OCI-M1 (cell line): Measurements from ENCODE around the gene RPS6KA2.

Experiments
- DNase-seq: peaks from one replicate; lab custom pipeline; 2025; lab: John Stamatoyannopoulos, UW

The RPS6KA2 gene

GRCh38 chr6:166501246-166501645 is 125.8 kb downstream of the RPS6KA2 start:
- no peak for DNase-seq

DNA sequence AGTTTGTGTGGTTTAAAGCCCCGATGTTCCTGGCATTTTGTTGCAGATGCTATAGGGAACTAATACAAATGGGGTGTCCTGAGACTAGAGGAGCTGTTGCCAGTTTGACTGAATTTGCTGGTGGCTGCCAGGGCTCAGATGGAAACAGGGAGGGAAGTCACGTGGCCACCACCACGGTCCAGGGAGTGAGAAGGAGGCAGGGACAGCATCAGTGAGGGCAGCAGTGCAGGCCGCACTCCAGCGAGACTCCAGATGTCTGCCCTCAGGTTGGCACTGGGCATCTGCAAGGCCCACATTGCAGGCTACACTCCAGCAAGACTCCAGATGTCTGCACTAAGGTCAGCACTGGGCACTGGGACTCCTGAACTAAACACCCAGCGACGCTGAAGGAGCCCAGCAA is 126.8 kb downstream of the RPS6KA2 start:
- DNase-seq: no peak

GRCh38 chr6:166499350-166500163 is 127.5 kb downstream of the RPS6KA2 start:
- no peak for DNase-seq

GRCh38 chr6:166498661-166499349 is 128.2 kb downstream of the RPS6KA2 start:
- no peak for DNase-seq

DNA sequence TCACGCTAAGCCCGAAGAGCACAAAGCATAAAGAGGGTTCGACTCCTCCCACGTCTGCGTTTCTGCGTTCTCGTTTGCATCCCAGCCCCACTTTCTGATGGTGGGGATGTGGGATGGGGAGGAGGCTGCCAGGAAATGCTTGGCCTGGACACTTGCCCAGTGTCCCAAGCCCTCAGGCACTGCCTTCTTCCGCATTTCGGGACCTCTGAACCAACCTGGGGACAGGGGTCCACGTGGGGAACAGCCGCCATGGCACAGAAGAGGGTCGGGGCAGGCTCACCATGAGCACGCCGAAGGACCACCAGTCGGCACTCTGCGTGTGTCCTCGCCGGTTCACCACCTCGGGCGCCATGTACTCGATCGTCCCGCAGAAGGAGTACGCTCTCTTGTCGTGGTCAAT is 128.8 kb downstream of the RPS6KA2 start:
- DNase-seq: no peak

- DNase-seq: no peak
These were observed 129.8 kb downstream of the RPS6KA2 start for GRCh38 chr6:166497087-166497899.

- DNase-seq: no peak
These were observed 130.6 kb downstream of the RPS6KA2 start for GRCh38 chr6:166496460-166496859.

- no peak for DNase-seq
These were observed 131.3 kb downstream of the RPS6KA2 start for GRCh38 chr6:166495487-166496314.

GRCh38 chr6:166494757-166495486 is 132.1 kb downstream of the RPS6KA2 start:
- DNase-seq: peak; percentile 15

GRCh38 chr6:166494101-166494441 is 133.0 kb downstream of the RPS6KA2 start:
- no peak for DNase-seq

GRCh38 chr6:166493427-166494100 is 133.5 kb downstream of the RPS6KA2 start:
- DNase-seq: no peak

DNA sequence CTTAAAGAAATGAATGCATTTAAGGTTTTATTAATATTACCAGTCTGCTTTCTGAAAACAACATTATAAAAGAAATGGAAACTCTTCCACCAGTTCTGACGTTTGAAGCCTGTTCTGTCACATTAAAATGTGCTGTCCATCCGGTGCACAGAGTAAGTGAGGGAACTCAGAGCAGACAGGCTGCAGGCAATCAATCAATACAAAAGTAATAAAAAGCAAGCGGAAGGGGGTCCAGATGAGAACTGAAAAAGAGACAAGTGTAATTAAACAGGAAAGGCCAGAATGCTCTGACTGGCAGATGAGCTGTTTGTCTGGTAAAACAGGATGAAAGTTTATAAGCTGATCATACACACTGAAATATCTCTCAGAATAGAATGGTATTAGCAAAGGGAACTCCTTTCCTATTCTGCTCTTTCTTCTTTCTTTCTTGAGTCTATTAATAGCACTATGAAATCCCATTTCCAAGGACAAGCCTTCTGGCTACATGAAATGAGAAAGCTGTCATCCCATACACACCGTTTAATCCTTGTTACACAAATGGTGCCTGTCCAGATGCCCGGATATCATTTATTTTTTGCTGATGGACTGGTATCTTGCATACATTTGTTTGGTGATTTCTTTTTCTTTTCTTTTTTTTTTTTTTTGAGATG is 134.8 kb downstream of the RPS6KA2 start:
- DNase-seq: no peak

DNA sequence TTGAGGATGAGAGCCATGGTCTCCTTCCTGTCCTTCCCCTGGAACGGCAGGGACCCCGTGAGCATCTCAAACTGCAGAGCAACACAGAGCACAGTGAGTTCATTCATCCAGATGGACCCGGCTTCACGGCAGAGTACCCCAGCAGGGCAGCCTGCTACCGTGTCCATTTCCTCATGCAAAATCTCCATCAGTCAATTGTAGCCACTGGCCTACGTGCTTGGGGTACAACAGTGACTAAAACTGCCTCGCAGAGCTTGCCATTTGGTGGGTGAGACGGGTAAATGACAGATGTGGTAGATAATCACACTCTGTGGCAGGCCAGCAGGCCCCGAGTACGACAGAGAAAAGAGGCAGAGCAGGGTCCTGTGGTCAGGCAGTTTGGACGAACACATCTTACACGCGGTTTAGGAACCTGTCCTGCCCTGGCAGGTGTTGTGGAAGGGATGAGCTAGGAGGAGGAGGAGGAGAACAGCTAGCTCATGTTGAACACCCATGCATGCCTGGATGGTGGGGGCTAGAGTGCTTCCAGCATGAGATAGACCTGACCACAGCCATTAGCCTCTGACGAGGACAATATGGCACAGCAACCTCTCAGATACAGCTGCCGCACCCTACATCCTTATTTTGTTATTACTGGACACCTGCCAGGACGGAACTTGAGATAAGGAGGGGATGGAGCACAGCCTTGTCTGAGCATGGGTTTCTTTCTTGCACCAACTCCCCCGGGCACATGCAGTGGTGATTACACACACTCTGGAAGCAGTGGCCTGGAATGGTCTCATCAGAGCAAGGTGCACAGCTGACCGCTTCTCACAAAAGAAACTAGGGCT is 136.2 kb downstream of the RPS6KA2 start:
- peak; percentile 63 for DNase-seq

DNA sequence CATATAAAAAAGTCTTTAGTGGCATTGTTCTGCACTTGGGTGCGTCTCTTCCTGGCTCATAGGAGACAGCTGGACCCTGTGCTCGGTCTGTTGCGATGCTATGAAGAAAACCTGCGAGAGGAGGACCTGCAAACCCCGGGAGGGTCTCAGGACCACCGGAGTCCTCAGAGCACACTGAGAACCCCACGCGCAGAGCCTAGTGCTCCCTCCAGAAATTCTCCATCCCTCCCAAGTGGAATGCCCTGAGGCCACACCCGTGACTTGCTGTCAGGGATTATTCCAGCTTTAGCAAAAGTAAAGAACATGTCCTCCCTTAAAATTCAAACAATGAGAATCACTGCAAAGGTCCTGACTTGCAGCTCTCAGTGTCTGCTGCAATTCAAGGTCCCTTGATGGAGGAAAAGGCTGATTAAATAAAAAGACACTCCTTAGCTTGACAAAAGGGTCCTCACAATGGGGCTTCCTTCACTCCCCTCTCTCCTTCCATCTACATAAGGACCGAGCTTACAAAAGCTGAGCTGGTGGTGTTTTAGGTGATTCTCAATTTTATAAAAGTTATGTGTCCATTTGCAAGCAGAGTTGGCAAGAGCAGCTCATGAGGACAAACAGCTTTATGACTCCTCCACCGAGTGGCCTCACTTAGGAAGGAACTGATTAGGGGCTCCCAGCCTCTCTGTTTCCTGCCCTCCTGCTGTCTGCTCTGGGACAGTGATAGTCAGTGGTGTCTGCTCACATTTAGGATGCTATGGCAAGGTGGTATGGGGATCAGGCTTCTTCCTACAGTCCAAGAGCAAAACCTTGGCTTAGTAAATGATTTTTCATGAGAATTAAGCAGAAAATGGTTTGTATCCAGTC is 137.5 kb downstream of the RPS6KA2 start:
- no peak for DNase-seq

DNA sequence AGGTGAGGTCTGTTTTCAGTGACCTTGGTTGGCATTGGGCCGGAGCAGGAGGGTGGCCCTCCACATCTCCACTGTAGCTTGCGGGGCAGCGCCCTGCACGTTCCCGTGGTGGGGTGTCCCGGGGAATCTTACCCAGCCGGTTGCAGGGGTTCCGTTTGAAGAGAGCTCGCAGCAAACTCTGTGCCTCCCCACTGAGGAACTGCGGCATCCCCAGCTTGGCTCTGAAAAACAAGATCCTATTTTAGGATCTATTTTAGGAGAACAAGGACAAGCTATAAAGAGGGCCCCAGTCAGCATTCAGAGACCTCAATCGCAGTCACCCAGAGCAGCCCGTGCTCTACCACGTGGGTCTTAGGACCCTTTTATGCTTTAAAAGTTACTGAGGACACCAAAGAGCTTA is 138.3 kb downstream of the RPS6KA2 start:
- no peak for DNase-seq

- peak; percentile 23 for DNase-seq
These were observed 138.9 kb downstream of the RPS6KA2 start for GRCh38 chr6:166488076-166488685.

DNA sequence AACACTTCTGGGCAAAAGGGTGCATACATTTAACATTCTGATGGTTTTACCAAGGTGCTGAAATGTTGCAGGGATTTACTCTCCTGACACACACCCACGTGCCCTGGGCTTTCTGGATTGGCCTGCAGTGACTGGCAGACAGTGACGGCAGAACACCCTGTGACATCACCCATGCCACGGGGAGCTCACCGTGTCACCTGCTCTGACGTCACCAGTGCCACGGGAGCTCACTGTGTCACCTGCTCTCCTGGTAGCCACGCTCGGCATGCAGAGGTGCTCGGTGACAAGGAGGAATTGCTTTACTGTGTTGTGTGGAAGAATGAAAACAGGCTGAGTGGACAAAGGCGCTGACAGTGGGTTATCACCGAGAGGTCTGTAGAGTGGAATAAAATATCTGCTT is 139.9 kb downstream of the RPS6KA2 start:
- DNase-seq: no peak

GRCh38 chr6:166486536-166486880 is 140.5 kb downstream of the RPS6KA2 start:
- DNase-seq: no peak
